GM11168 (cell line): ENCODE measurements around the gene NAGPA.
"Not testable (repeated sequence)": the region's sequence is repeated elsewhere in the genome, so short reads cannot be mapped to it uniquely, and the experiment has no call there.

Source experiments
- in situ Hi-C: fragments of 300-500 bp; cut with MboI; formaldehyde crosslinking; loops from one replicate; pipeline ENCODE4 v1.12.0; 2022; ENCODE audit warnings: low sequenced_read_pairs; ENCODE audit not compliant: unreplicated experiment

The NAGPA gene

GRCh38 chr16:5062790-5063765 is 29.3 kb upstream of the NAGPA start:
- in situ Hi-C loops, result no loop called here

GRCh38 chr16:5062051-5062450 is 28.3 kb upstream of the NAGPA start:
- in situ Hi-C loops, result no loop called here

- in situ Hi-C loops, result no loop called here
Observed at GRCh38 chr16:5060073-5060641, 26.4 kb upstream of the NAGPA start.

GRCh38 chr16:5059386-5060072 is 25.8 kb upstream of the NAGPA start:
- in situ Hi-C loops, result no loop called here

- in situ Hi-C loops, result no loop called here
Observed at GRCh38 chr16:5058476-5058875, 24.7 kb upstream of the NAGPA start.

GRCh38 chr16:5056352-5056751 is 22.6 kb upstream of the NAGPA start:
- in situ Hi-C loops, result no loop called here

GRCh38 chr16:5054876-5055865 is 21.4 kb upstream of the NAGPA start:
- in situ Hi-C loops, result no loop called here

- in situ Hi-C loops, result no loop called here
Observed at GRCh38 chr16:5046914-5047313, 13.2 kb upstream of the NAGPA start.

- in situ Hi-C loops, result no loop called here
Observed at GRCh38 chr16:5045499-5046115, 11.9 kb upstream of the NAGPA start.

GRCh38 chr16:5044581-5044980 is 10.8 kb upstream of the NAGPA start:
- in situ Hi-C loops, result not testable (repeated sequence)

- in situ Hi-C loops, result no loop called here
Observed at GRCh38 chr16:5044011-5044540, 10.3 kb upstream of the NAGPA start.

GRCh38 chr16:5042574-5043171 is 8.9 kb upstream of the NAGPA start:
- in situ Hi-C loops, result no loop called here

GRCh38 chr16:5041600-5042133 is 7.9 kb upstream of the NAGPA start:
- in situ Hi-C loops, result no loop called here

GRCh38 chr16:5040451-5040850 is 6.7 kb upstream of the NAGPA start:
- in situ Hi-C loops, result no loop called here

GRCh38 chr16:5036228-5037156 is 2.8 kb upstream of the NAGPA start:
- in situ Hi-C loops, result no loop called here

GRCh38 chr16:5035909-5036227 is 2.1 kb upstream of the NAGPA start:
- in situ Hi-C loops, result no loop called here

GRCh38 chr16:5034167-5034523 is 410 bp upstream of the NAGPA start:
- in situ Hi-C loops, result no loop called here

- in situ Hi-C loops, result no loop called here
Observed at GRCh38 chr16:5032748-5033167, 977 bp downstream of the NAGPA start.
